ENCODE results near the gene MAST4.

DNA sequence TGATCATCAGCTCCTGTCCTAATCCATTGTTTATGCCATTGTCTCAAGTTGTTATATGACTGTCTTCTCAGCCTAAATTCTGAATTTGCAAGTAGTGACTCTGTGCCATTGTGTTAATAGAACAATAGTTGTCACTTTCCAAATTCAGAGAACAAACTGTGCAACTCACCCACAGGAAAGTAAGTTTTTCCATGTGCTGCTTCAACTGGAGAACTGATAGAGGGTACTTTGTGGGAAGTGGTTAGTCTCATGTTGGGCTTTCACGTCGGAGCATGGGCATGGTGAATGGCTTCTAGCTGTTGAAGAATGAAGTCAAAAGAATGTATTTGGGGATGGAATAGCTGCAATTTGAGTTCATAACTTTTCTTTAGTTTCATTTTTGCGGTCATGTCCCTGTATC lies 454.4 kb downstream of the MAST4 start:
- TF ChIP-seq ZNF274 (IDR thresholded peaks at IDR 0.05; ENCODE audit: low read length) (no peak), ZNF274 (tag by site-specific recombination; IDR thresholded peaks at IDR 0.05; ENCODE audit: borderline replicate concordance) (no peak), PRDM4 (tag by site-specific recombination; IDR thresholded peaks at IDR 0.05) (no peak), CTCF (tag by site-specific recombination; IDR thresholded peaks at IDR 0.05) (no peak), ZNF23 (tag by site-specific recombination; IDR thresholded peaks at IDR 0.05; ENCODE audit: borderline replicate concordance) (no peak)
